Right lobe of liver (tissue), 4 donors: ENCODE measurements around the gene MYH10.

ENCODE experiments used
- CTCF ChIP-seq, 4 donors: fragments of 200-600 bp in 3 of 4; fragments of 450-650 bp in 1 of 4; IDR thresholded peaks; one replicate each; pipeline versions ENCODE4 v1.5.1 to v1.8.0; 2016 to 2022; ENCODE audit warnings: antibody characterized with exemption in 4 of 4, mild to moderate bottlenecking in 2 of 4
- POLR2A ChIP-seq: fragments of 450-650 bp; IDR thresholded peaks from one replicate; pipeline ENCODE4 v1.6.1; 2017; ENCODE audit warnings: antibody characterized with exemption, mild to moderate bottlenecking
- donor health status: DM: no; HTN: no; CAD: no.
- donor health status: DM: no; HTN: no; CAD: no.
- donor health status: DM: no; HTN: yes; CAD: no.

GRCh38 chr17:8534498-8535188 lies 95.9 kb downstream of the MYH10 start:
- no peak for TF ChIP-seq POLR2A
- peak; percentile 15 to 36 (median 31) for TF ChIP-seq CTCF (IDR thresholded peaks at IDR 0.05)
